HG02571 (cell line): ENCODE data around the gene ALKAL2.
A peak's percentile ranks its signal among the peaks of the same experiment; 100 is the strongest.

ENCODE experiments used
- ATAC-seq: cut with Tn5 transposase; IDR thresholded peaks from one replicate; pipeline ENCODE4 v1.9.1; 2021; ENCODE audit warnings: mild to moderate bottlenecking, moderate library complexity; ENCODE audit not compliant: unreplicated experiment

ALKAL2 gene

GRCh38 chr2:274503-274902, 13.4 kb downstream of the ALKAL2 start:
- ATAC-seq, result no peak

- ATAC-seq, result no peak
These were observed 14.6 kb downstream of the ALKAL2 start for GRCh38 chr2:273333-273732.

- no peak for ATAC-seq
These were observed 16.0 kb downstream of the ALKAL2 start for GRCh38 chr2:271917-272316.

GRCh38 chr2:270861-271260, 17.0 kb downstream of the ALKAL2 start:
- no peak for ATAC-seq

GRCh38 chr2:269356-270030, 18.4 kb downstream of the ALKAL2 start:
- no peak for ATAC-seq

- no peak for ATAC-seq
These were observed 19.6 kb downstream of the ALKAL2 start for GRCh38 chr2:268323-268722.

GRCh38 chr2:264493-265468, 23.1 kb downstream of the ALKAL2 start, which contains the start of gene ACP1:
Gene ACP1, plus strand, starts transcription at chr2:264947. Its CDS starts 18 bp downstream, at chr2:264965.
- ATAC-seq, result peak; percentile 89

- peak; percentile 27 for ATAC-seq
These were observed 24.0 kb downstream of the ALKAL2 start, which contains the start of gene SH3YL1 for GRCh38 chr2:263774-264492. Gene SH3YL1, minus strand, starts transcription at chr2:264032. Its CDS starts 48 bp downstream, at chr2:263984.

- ATAC-seq, result no peak
These were observed 24.7 kb downstream of the ALKAL2 start for GRCh38 chr2:263022-263738.

GRCh38 chr2:262117-262516, 25.8 kb downstream of the ALKAL2 start:
- ATAC-seq, result no peak

- no peak for ATAC-seq
These were observed 27.3 kb downstream of the ALKAL2 start for GRCh38 chr2:260507-261161.

GRCh38 chr2:259789-260331, 28.0 kb downstream of the ALKAL2 start:
- ATAC-seq, result no peak

- ATAC-seq, result no peak
These were observed 29.0 kb downstream of the ALKAL2 start for GRCh38 chr2:258933-259332.

- no peak for ATAC-seq
These were observed 30.0 kb downstream of the ALKAL2 start for GRCh38 chr2:257842-258241.

GRCh38 chr2:257429-257828, 30.5 kb downstream of the ALKAL2 start:
- no peak for ATAC-seq

GRCh38 chr2:256094-256493, 31.8 kb downstream of the ALKAL2 start:
- no peak for ATAC-seq

- no peak for ATAC-seq
These were observed 32.7 kb downstream of the ALKAL2 start for GRCh38 chr2:255195-255594.

- no peak for ATAC-seq
These were observed 33.6 kb downstream of the ALKAL2 start for GRCh38 chr2:254241-254640.

GRCh38 chr2:253202-253638, 34.7 kb downstream of the ALKAL2 start:
- no peak for ATAC-seq
